Smooth muscle cell (in vitro differentiated cells): ENCODE measurements around the gene LARP4. TPM values are rescaled to one million over a fixed set of nuclear protein-coding genes. Genes with fewer than 3 reads are reported as not detected.

Experiments
- DNase-seq: peaks from one replicate; lab custom pipeline; 2025; ENCODE audit not compliant: unreplicated experiment; lab: John Stamatoyannopoulos, UW
- H2AFZ ChIP-seq: fragments of 200-600 bp; sonication (generic); 2 replicates; pipeline ENCODE4 v1.6.0; 2016; ENCODE audit warnings: antibody characterized with exemption, low read depth, mild to moderate bottlenecking
- H3F3A ChIP-seq: fragments of 200-600 bp; sonication (generic); 2 replicates; pipeline ENCODE4 v1.6.0; 2017; ENCODE audit warnings: antibody characterized with exemption, low read depth
- H3K27ac ChIP-seq: fragments of 200-600 bp; sonication (generic); 2 replicates; pipeline ENCODE4 v1.5.1; 2016; ENCODE audit warnings: low read depth, mild to moderate bottlenecking
- H3K27me3 ChIP-seq: fragments of 200-600 bp; sonication (generic); 2 replicates; pipeline ENCODE4 v1.6.1; 2016; ENCODE audit warnings: low read depth, mild to moderate bottlenecking
- H3K36me3 ChIP-seq: fragments of 200-600 bp; sonication (generic); 2 replicates; pipeline ENCODE4 v1.5.1; 2016; ENCODE audit warnings: low read depth
- H3K4me1 ChIP-seq: fragments of 200-600 bp; sonication (generic); 2 replicates; pipeline ENCODE4 v1.5.1; 2016; ENCODE audit warnings: low read depth
- H3K4me2 ChIP-seq: fragments of 200-600 bp; sonication (generic); 2 replicates; pipeline ENCODE4 v1.6.0; 2016; ENCODE audit warnings: mild to moderate bottlenecking
- H3K4me3 ChIP-seq: fragments of 200-600 bp; sonication (generic); 2 replicates; pipeline ENCODE4 v1.5.1; 2016; ENCODE audit warnings: mild to moderate bottlenecking
- H3K79me2 ChIP-seq: fragments of 200-600 bp; sonication (generic); 2 replicates; pipeline ENCODE4 v1.6.0; 2016; ENCODE audit warnings: low read depth, mild to moderate bottlenecking
- H3K9ac ChIP-seq: fragments of 200-600 bp; sonication (generic); 2 replicates; pipeline ENCODE4 v1.6.0; 2016; ENCODE audit warnings: low read depth
- H3K9me3 ChIP-seq: fragments of 200-600 bp; sonication (generic); replicated peaks from 2 replicates; pipeline ENCODE4 v1.5.1; 2016; ENCODE audit warnings: low read depth
- H4K20me1 ChIP-seq: fragments of 200-600 bp; sonication (generic); 2 replicates; pipeline ENCODE4 v1.6.0; 2016; ENCODE audit warnings: low read depth
- CTCF ChIP-seq: fragments of 200-600 bp; sonication (generic); IDR thresholded peaks from 2 replicates; pipeline ENCODE4 v1.5.1; 2017; ENCODE audit warnings: borderline replicate concordance, mild to moderate bottlenecking, antibody characterized with exemption; ENCODE audit not compliant: insufficient read depth, poor library complexity, severe bottlenecking
- WGBS: methylation state at CpG from one replicate; pipeline ENCODE4 v1.1.7; 2016; ENCODE audit warnings: low lambda C conversion rate; 5-methylcytosine and 5-hydroxymethylcytosine counted together
- polyA plus RNA-seq: library from polyadenylated mRNA; unstranded; fragments of >200 nt; fragmentation: Nextera tagmentation; extraction: Ambion mirVana; gene quantifications from 2 replicates; pipeline ENCODE4 v1.2.1, GENCODE V29; 2016
- total RNA-seq: library from RNA; depleted of rRNA; stranded (reverse); fragments of >200 nt; gene quantifications from 2 replicates; pipeline ENCODE4 v1.2.3, GENCODE V29; 2014

Gene LARP4
- total and polyA plus RNA-seq, 2 experiments from 2014 or later: 11.7 to 37.9 TPM

GRCh38 chr12:50529345-50529744 is 128.7 kb downstream of the LARP4 start:
- H3K27me3 ChIP-seq: no peaks in the 10 kb centered on the region

More at GRCh38 chr12:50529345-50529744, 128.7 kb downstream of the LARP4 start:
- Histone ChIP-seq H2AFZ (no peak overlapping the region), H3K36me3 (no peaks in the 10 kb centered on the region), H3K79me2 (peaks cover 54% of the 10 kb centered on the region), H3K4me3 (no peak overlapping the region), H3K9ac (no peak overlapping the region), H3K9me3 (no peaks in the 10 kb centered on the region), H4K20me1 (peaks cover 21% of the 10 kb centered on the region), H3K27ac (peak overlapping the region; percentile 16), H3F3A (peaks cover 14% of the 10 kb centered on the region), H3K4me1 (peaks cover 20% of the 10 kb centered on the region), H3K4me2 (no peak overlapping the region)
- TF ChIP-seq CTCF: no peak
- no peak for DNase-seq
- WGBS: 88% methylated on average over 3 of the region's 3 CpGs

Other genes with a start within 250 kb of the LARP4 start
- 53.5 and 58.1 TPM in 2 replicates for gene CERS5, start 233.5 kb upstream of the LARP4 start, total RNA-seq
- gene CERS5, start 233.5 kb upstream of the LARP4 start, polyA plus RNA-seq: 95.7 and 102 TPM in 2 replicates
- 154 and 204 TPM in 2 replicates for gene LIMA1, start 117.4 kb upstream of the LARP4 start, total RNA-seq
- 39.6 and 68.3 TPM in 2 replicates for gene LIMA1, start 117.4 kb upstream of the LARP4 start, polyA plus RNA-seq
- not detected in 2 replicates for gene FAM186A, start 4.3 kb upstream of the LARP4 start, total RNA-seq
- gene FAM186A, start 4.3 kb upstream of the LARP4 start, polyA plus RNA-seq: not detected in 2 replicates
- 35.2 and 36.6 TPM in 2 replicates for gene DIP2B, start 104.1 kb downstream of the LARP4 start, total RNA-seq
- gene DIP2B, start 104.1 kb downstream of the LARP4 start, polyA plus RNA-seq: 5.8 and 14.4 TPM in 2 replicates